Muscle of leg (tissue), 11 donors: Measurements from ENCODE around the gene RTL3. TPM values are rescaled to one million over a fixed set of nuclear protein-coding genes. Genes with fewer than 3 reads are reported as not detected.

Experiments used
- DNase-seq: peaks from one replicate; pipeline ENCODE4 v3.0.0; 2013
- H3K27ac ChIP-seq: one replicate; pipeline ENCODE4 v1.5.1; 2013; ENCODE audit warnings: mild to moderate bottlenecking, low read length, control low read depth
- H3K27me3 ChIP-seq: one replicate; pipeline ENCODE4 v1.6.1; 2013; ENCODE audit warnings: low read length; ENCODE audit not compliant: control insufficient read depth, insufficient read depth
- H3K36me3 ChIP-seq: one replicate; pipeline ENCODE4 v1.6.1; 2013; ENCODE audit warnings: low read length; ENCODE audit not compliant: control insufficient read depth, insufficient read depth
- H3K4me1 ChIP-seq: one replicate; pipeline ENCODE4 v1.6.1; 2013; ENCODE audit warnings: low read length; ENCODE audit not compliant: control insufficient read depth, insufficient read depth
- H3K4me3 ChIP-seq: one replicate; pipeline ENCODE4 v1.5.1; 2013; ENCODE audit warnings: low read length, control low read depth
- H3K9me3 ChIP-seq: replicated peaks from 2 replicates; pipeline ENCODE4 v1.6.1; 2013; ENCODE audit warnings: low read depth, low read length; ENCODE audit not compliant: control insufficient read depth
- WGBS: methylation state at CpG from one replicate; pipeline ENCODE4 v1.1.5; 2013; ENCODE audit warnings: missing lambda C conversion rate; ENCODE audit not compliant: insufficient coverage; 5-methylcytosine and 5-hydroxymethylcytosine counted together
- polyA plus RNA-seq, 8 donors: library from polyadenylated mRNA; unstranded; fragments of 120-200 nt; gene quantifications; one replicate each; pipeline versions ENCODE4 v1.2.1 to v1.2.3, GENCODE V29; 2013; ENCODE audit warnings: inconsistent platforms in 1 of 8, low replicate concordance in 1 of 8; ENCODE audit not compliant: insufficient read length in 8 of 8, insufficient read depth in 1 of 8
- total RNA-seq: library from RNA; stranded (reverse); fragments of 120-200 nt; gene quantifications from one replicate; pipeline ENCODE4 v1.2.4, GENCODE V29; 2013

Gene RTL3
- total and polyA plus RNA-seq, 9 donors: 0.57 to 2.2 (median 1.3) TPM

DNA sequence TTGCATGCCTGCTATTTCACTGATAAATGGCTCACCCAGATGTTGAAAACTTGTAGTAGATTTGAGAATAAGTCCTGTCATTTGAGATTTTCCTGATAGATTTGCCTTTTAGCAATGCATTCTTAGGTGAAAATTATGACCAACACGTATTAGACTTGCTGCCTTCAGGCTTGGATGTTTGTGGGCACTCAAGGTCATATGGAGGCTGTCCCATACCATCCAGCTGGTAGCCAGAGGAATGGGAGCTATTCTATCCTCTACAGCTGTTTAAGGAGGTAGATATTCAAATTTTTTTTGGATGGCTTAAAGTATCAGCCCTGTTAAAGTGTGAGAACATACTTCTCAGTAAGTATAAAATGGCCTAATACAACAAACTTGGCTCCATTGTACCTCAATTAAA is 34.7 kb downstream of the RTL3 start:
- Histone ChIP-seq H3K27ac (peak overlapping the region; percentile 84), H3K9me3 (no peaks in the 10 kb centered on the region), H3K4me3 (no peak overlapping the region), H3K4me1 (peaks cover 2% of the 10 kb centered on the region), H3K36me3 (no peaks in the 10 kb centered on the region), H3K27me3 (no peaks in the 10 kb centered on the region)
- DNase-seq: peak; percentile 47
- no CpG with 5 or more reads among the region's 1 CpG for WGBS

DNA sequence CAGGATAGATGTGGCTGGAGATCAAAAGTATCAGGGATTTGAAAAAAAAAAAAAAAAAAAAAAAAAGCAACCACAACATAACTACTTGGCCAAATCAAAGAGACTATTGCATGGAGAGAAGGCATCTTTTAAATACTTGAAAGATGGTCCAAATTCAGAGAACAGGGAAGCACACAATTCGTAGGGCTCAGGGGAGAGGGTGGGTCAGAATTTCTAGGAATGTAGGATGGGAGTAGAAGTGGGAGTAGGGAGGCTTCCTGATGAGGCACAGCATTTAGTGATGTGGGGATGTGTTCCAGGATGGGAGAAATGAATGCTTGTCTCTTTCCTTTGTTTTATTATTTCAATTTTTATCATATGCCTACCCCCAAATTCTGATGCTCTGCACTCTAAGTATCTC is 36.3 kb downstream of the RTL3 start:
- Histone ChIP-seq H3K4me1 (peaks cover 2% of the 10 kb centered on the region), H3K36me3 (no peaks in the 10 kb centered on the region), H3K9me3 (no peaks in the 10 kb centered on the region), H3K4me3 (no peak overlapping the region), H3K27me3 (no peaks in the 10 kb centered on the region), H3K27ac (peak overlapping the region; percentile 13)
- DNase-seq: peak; percentile 89
- 25% methylated on average over 1 of the region's 1 CpG for WGBS

DNA sequence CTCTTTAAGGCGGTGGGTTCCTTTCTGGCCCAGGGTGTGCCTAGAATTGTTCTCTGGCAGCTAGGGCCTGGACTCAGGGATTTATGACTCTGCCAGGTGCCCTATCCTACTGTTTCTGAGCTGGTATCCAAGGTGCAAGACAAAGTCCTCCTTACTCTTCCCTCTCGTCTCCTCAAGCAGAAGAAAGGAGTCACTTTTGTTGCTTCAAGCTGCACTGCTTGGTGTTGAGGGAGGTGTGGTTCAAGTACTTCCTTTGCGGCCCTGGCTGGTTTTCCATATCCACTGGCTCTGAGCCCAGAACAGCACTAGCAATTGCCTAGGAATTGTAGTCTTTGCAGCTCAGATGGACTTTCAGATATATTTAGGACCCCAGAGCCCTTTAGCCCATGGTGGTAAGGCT is 39.3 kb downstream of the RTL3 start:
- H3K9me3 ChIP-seq: no peaks in the 10 kb centered on the region
- no peak overlapping the region for H3K4me3 ChIP-seq
- no peaks in the 10 kb centered on the region for H3K27me3 ChIP-seq
- peaks cover 2% of the 10 kb centered on the region for H3K4me1 ChIP-seq
- no peak overlapping the region for H3K27ac ChIP-seq
- no peaks in the 10 kb centered on the region for H3K36me3 ChIP-seq
- WGBS: 62% methylated on average over 2 of the region's 3 CpGs
- DNase-seq: peak; percentile 77

DNA sequence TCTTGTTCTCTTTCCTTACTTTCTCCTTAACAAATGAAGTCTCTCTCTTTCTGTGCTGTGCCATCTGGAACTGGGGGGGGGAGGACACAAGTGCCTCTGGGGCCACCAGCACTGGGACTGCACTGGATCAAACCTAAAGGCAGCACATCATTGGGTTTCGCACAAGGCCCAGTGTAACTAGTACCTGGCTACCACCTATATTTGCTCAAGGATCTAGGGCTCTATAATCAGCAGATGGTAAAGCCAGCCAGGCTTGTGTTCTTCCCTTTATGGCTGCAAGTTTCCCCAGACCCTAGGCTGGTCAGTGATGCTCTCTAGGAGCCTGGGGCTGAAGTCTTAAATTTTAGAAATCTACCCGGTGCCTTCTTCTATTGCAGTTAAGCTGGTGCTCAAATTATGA is 40.1 kb downstream of the RTL3 start:
- no peak overlapping the region for H3K27ac ChIP-seq
- 89% methylated on average over 1 of the region's 2 CpGs for WGBS
- no peaks in the 10 kb centered on the region for H3K27me3 ChIP-seq
- H3K4me3 ChIP-seq: no peak overlapping the region
- H3K9me3 ChIP-seq: no peaks in the 10 kb centered on the region
- no peak for DNase-seq
- no peaks in the 10 kb centered on the region for H3K36me3 ChIP-seq
- no peaks in the 10 kb centered on the region for H3K4me1 ChIP-seq

DNA sequence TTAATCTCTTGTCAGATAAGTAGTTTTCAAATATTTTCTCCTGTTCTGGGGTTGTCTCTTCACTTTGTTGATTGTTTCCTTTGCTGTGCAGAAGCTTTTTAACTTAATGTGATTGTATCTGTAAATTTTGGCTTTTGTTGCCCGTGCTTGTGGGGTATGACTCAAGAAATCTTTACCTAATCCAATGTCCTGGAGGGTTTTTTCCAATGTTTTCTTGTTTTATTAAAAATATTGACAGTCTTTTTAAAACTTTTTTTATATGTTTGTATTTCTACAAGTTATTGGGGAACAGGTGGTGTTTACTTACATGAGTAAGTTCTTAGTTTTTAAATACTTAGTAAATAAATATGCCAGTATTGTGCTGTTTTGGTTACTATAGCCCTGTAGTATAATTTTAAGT is 44.9 kb downstream of the RTL3 start:
- Histone ChIP-seq H3K27me3 (no peaks in the 10 kb centered on the region), H3K4me1 (no peaks in the 10 kb centered on the region), H3K36me3 (no peaks in the 10 kb centered on the region), H3K4me3 (no peak overlapping the region), H3K27ac (no peak overlapping the region), H3K9me3 (no peaks in the 10 kb centered on the region)
- no peak for DNase-seq
- no CpG with 5 or more reads among the region's 1 CpG for WGBS

Other genes with a start within 250 kb of the RTL3 start
- gene LPAR4, start 88.4 kb upstream of the RTL3 start, total RNA-seq: 21.0 TPM
- 10 to 100 TPM; 31.1 to 46.2 (median 41.2) TPM for gene LPAR4, start 88.4 kb upstream of the RTL3 start, polyA plus RNA-seq